ENCODE measurements around the gene DIRAS1.
"Not testable (repeated sequence)": the region's sequence is repeated elsewhere in the genome, so short reads cannot be mapped to it uniquely, and the experiment has no call there.

Gene DIRAS1

DNA sequence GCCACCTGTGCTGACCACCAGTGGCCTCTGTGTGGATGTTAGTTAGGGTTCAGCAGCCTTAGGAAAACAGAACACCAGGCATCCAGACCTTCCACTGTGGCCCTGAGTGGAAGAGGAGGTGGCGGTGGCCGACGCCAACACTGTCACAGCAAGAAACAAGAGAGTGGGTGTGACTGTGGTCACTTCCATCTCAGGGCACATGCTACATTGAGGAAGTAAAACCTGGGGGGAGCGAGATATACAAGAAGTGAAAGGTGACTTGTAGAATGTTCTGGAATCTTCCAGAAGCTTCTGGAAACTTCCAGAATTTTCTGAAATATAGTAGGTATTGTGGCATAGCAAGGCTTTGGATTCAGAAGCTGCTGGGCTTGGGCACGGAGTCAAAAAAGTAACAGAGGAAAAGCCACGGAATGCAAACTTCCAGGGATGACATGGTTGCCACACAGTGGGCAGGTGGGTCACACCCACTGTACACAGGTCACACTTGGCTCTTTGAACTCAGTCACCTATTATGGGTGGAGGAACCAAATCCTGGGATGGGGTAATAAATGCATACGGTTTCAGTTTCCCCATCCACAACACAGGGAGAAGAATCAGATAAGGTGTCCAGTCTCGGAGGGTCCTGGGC, 43.0 kb downstream of the DIRAS1 start:
- no peak for DNase-seq (ENCODE audit: low read depth)
- TF ChIP-seq, protein P1, sequence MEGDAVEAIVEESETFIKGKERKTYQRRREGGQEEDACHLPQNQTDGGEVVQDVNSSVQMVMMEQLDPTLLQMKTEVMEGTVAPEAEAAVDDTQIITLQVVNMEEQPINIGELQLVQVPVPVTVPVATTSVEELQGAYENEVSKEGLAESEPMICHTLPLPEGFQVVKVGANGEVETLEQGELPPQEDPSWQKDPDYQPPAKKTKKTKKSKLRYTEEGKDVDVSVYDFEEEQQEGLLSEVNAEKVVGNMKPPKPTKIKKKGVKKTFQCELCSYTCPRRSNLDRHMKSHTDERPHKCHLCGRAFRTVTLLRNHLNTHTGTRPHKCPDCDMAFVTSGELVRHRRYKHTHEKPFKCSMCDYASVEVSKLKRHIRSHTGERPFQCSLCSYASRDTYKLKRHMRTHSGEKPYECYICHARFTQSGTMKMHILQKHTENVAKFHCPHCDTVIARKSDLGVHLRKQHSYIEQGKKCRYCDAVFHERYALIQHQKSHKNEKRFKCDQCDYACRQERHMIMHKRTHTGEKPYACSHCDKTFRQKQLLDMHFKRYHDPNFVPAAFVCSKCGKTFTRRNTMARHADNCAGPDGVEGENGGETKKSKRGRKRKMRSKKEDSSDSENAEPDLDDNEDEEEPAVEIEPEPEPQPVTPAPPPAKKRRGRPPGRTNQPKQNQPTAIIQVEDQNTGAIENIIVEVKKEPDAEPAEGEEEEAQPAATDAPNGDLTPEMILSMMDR (IDR thresholded peaks at IDR 0.05; ENCODE audit: control insufficient read depth, insufficient read depth, low read depth, low read length, missing control alignments), result no peak
- H3K4me3 ChIP-seq (ENCODE audit: control insufficient read depth, low read depth, low read length), result no peak overlapping the region

DNA sequence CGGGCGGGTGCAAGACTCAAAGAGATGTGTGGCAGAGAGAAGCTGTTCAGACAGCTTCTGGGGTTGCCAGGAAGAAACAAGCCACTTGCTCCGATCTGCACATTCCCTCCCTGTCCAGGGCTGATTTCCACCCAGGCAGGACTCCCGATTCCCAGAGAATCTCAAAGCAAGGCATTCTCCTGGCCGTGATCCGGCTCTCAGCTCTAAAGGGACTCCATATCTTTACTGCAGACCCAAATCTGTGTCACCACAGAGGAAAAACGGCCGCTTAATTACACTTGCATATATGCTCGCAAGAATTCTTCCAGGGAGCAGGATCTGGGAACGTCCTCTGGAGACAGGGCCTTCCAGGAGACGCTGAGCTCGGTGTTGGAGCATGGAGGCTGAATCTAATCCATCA, 44.3 kb downstream of the DIRAS1 start:
- no peak for DNase-seq (ENCODE audit: low read depth)
- H3K4me3 ChIP-seq (ENCODE audit: control insufficient read depth, low read depth, low read length), result no peak overlapping the region
- TF ChIP-seq, protein P1 (IDR thresholded peaks at IDR 0.05; ENCODE audit: control insufficient read depth, insufficient read depth, low read depth, low read length, missing control alignments), result no peak

DNA sequence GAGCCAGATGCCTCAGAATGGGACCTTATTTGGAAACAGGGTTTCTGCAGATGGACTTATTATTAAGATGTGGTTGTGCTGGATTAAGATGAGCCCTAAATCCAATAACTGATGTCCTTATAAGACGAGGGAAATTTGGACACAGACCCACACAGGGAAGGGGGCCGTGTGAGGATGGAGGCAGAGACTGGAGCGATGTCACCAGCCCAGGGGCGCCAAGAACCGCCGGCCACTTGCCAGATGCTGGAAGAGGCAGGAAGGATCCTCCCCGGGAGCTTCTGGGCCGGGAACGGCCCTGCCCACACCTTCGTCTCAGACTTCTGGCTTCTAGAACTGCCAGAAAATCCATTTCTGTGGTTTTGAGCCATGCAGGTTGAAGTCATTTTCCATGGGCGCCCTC, 45.3 kb downstream of the DIRAS1 start:
- H3K4me3 ChIP-seq (ENCODE audit: control insufficient read depth, low read depth, low read length), result no peak overlapping the region
- TF ChIP-seq, protein P1 (IDR thresholded peaks at IDR 0.05; ENCODE audit: control insufficient read depth, insufficient read depth, low read depth, low read length, missing control alignments), result no peak
- DNase-seq (ENCODE audit: low read depth), result no peak

DNA sequence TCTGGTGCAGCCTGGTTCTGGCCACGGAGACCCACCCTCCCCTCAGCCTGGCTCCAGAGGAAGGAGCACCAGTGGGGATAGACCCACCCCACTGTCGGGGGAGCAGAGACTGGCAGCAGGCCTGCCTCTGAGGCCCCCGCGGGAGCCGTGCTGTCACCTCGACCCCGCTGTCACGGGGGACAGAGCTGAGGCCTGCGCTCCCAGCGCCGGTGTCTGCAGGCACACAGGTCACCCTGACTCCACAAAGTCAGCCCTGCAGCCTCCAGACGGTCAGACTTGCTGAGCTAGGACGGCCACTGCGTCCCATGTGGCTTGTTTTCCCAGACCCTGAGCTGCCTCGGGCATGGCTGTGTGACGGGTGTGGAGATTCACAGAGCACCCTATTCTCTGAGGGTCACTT, 51.0 kb downstream of the DIRAS1 start:
- TF ChIP-seq, protein P1 (IDR thresholded peaks at IDR 0.05; ENCODE audit: control insufficient read depth, insufficient read depth, low read depth, low read length, missing control alignments), result no peak
- H3K4me3 ChIP-seq (ENCODE audit: control insufficient read depth, low read depth, low read length), result no peak overlapping the region
- no peak for DNase-seq (ENCODE audit: low read depth)

DNA sequence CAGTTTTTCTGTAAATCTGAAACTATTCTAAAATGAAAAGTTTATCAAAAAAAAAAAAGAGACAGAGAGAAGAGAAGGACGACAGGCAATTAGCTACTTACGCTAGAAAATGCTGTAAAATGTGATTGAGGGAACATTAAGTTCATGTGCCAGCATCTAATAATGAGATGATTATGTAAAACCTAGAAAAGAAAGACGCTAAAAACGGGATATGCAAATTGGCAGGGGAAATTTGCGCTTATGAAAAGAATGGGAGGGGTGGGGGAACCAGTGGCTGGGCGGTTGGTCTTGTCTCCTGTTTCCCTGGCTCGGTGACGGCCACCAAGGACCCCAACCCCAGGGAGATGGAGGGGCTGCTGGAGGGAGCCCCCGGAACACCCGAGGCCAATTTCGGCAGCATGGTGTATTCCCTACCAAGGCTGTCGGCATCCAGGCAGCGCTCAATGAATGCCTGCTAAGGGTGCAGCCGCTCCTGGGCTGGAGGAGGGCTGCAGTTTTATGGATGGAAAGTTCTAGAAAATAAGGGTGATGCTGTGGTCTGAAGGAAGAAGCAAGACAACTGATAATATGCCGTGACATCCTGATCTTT, 52.9 kb downstream of the DIRAS1 start:
- H3K4me3 ChIP-seq (ENCODE audit: control insufficient read depth, low read depth, low read length), result no peak overlapping the region
- DNase-seq (ENCODE audit: low read depth), result no peak
- TF ChIP-seq, protein P1 (IDR thresholded peaks at IDR 0.05; ENCODE audit: control insufficient read depth, insufficient read depth, low read depth, low read length, missing control alignments), result no peak

DNA sequence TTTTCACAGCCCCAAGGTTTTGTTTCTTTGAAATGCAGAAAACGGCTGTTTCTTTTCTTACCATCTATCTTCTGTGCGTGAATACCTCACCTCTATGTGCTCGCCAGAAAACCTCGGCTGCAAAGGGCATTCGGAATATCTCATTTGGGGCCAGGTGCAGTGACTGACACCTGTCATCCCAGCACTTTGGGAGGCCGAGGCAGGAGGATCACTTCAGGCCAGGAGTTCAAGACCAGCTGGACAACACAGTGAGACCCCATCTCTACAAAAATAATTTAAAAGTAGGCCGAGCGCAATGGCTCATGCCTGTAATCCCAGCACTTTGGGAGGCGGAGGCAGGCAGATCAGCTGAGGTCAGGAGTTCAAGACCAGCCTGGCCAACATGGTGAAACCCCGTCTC, 53.8 kb downstream of the DIRAS1 start:
- not testable (repeated sequence) for H3K4me3 ChIP-seq (ENCODE audit: control insufficient read depth, low read depth, low read length)

DNA sequence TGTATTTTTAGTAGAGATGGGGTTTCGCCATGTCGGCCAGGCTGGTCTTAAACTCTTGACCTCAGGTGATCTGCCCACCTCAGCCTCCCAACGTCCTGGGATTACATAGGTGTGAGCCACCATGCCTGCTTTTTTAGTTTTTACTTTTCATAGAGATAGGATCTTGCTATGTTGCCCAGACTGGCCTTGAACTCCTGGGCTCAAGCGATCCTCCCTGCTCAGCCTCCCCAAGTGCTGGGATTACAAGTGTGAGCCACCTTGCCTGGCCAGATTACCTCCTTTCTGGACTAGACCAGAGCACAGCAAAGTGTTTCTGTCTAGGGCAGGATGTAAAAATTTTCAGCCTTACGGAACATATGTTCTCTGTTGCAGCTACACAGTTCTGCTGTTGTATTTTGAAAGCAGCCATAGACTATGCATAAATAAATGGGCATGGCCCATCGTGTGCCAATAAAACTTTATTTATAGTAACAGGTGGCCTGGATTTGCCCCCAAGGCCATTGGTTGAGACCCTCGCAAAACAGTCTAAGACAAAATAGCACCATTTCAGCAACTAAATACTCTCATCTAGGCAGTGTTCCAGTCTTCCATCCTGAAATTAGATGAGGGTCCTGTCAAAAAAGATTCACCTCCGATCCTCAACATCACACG, 54.7 kb downstream of the DIRAS1 start:
- H3K4me3 ChIP-seq (ENCODE audit: control insufficient read depth, low read depth, low read length), result no peak overlapping the region
- no peak for DNase-seq (ENCODE audit: low read depth)
- TF ChIP-seq, protein P1 (IDR thresholded peaks at IDR 0.05; ENCODE audit: control insufficient read depth, insufficient read depth, low read depth, low read length, missing control alignments), result no peak

More for the DNA sequence above, 53.8 kb downstream of the DIRAS1 start:
- DNase-seq (ENCODE audit: low read depth), result not testable (repeated sequence)

Data from AG09309 (cell line).